ENCODE measurements around the gene EGR1. TPM values are rescaled to one million over a fixed set of nuclear protein-coding genes. Genes with fewer than 3 reads are reported as not detected.

Gene EGR1
- total RNA-seq, 1 donor from 2014 or later = 701 TPM

GRCh38 chr5:138466900-138467710 is 1.8 kb downstream of the EGR1 start:
- DNase-seq (ENCODE audit: low spot score in 2 of 2, unreplicated experiment in 2 of 2) = no peak
- peaks cover 22% of the 10 kb centered on the region for H3K4me1 Mint-ChIP-seq
- peak overlapping the region; percentile 79 for H3K4me3 Mint-ChIP-seq
- H3K27me3 Mint-ChIP-seq (ENCODE audit: low read depth) = peaks cover 26% of the 10 kb centered on the region
- no peak for TF ChIP-seq CTCF (IDR thresholded peaks at IDR 0.05; ENCODE audit: unreplicated experiment)
- H3K27ac Mint-ChIP-seq = peak overlapping the region; percentile 80
- H3K36me3 Mint-ChIP-seq = peaks cover 22% of the 10 kb centered on the region
- H3K9me3 Mint-ChIP-seq = no peaks in the 10 kb centered on the region

GRCh38 chr5:138467711-138468132 is 2.4 kb downstream of the EGR1 start:
- Mint-ChIP-seq H3K27me3 (ENCODE audit: low read depth) (peaks cover 26% of the 10 kb centered on the region), H3K4me3 (peak overlapping the region; percentile 79), H3K36me3 (peaks cover 22% of the 10 kb centered on the region), H3K9me3 (no peaks in the 10 kb centered on the region), H3K4me1 (peaks cover 27% of the 10 kb centered on the region), H3K27ac (peak overlapping the region; percentile 80)
- TF ChIP-seq CTCF (IDR thresholded peaks at IDR 0.05; ENCODE audit: unreplicated experiment) = no peak
- no peak for DNase-seq (ENCODE audit: low spot score in 2 of 2, unreplicated experiment in 2 of 2)

DNA sequence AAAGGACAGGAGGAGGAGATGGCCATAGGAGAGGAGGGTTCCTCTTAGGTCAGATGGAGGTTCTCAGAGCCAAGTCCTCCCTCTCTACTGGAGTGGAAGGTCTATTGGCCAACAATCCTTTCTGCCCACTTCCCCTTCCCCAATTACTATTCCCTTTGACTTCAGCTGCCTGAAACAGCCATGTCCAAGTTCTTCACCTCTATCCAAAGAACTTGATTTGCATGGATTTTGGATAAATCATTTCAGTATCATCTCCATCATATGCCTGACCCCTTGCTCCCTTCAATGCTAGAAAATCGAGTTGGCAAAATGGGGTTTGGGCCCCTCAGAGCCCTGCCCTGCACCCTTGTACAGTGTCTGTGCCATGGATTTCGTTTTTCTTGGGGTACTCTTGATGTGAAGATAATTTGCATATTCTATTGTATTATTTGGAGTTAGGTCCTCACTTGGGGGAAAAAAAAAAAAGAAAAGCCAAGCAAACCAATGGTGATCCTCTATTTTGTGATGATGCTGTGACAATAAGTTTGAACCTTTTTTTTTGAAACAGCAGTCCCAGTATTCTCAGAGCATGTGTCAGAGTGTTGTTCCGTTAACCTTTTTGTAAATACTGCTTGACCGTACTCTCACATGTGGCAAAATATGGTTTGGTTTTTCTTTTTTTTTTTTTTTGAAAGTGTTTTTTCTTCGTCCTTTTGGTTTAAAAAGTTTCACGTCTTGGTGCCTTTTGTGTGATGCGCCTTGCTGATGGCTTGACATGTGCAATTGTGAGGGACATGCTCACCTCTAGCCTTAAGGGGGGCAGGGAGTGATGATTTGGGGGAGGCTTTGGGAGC is 3.1 kb downstream of the EGR1 start:
- peaks cover 26% of the 10 kb centered on the region for H3K27me3 Mint-ChIP-seq (ENCODE audit: low read depth)
- DNase-seq (ENCODE audit: low spot score in 2 of 2, unreplicated experiment in 2 of 2) = no peak
- TF ChIP-seq CTCF (IDR thresholded peaks at IDR 0.05; ENCODE audit: unreplicated experiment) = no peak
- peaks cover 22% of the 10 kb centered on the region for H3K36me3 Mint-ChIP-seq
- peak overlapping the region; percentile 80 for H3K27ac Mint-ChIP-seq
- peaks cover 27% of the 10 kb centered on the region for H3K4me1 Mint-ChIP-seq
- peak overlapping the region; percentile 79 for H3K4me3 Mint-ChIP-seq
- H3K9me3 Mint-ChIP-seq = no peaks in the 10 kb centered on the region

GRCh38 chr5:138468966-138469539 is 3.8 kb downstream of the EGR1 start:
- peaks cover 22% of the 10 kb centered on the region for H3K36me3 Mint-ChIP-seq
- no peak for DNase-seq (ENCODE audit: low spot score in 2 of 2, unreplicated experiment in 2 of 2)
- peak overlapping the region; percentile 80 for H3K27ac Mint-ChIP-seq
- peaks cover 26% of the 10 kb centered on the region for H3K27me3 Mint-ChIP-seq (ENCODE audit: low read depth)
- peaks cover 24% of the 10 kb centered on the region for H3K4me1 Mint-ChIP-seq
- peak overlapping the region; percentile 79 for H3K4me3 Mint-ChIP-seq
- TF ChIP-seq CTCF (IDR thresholded peaks at IDR 0.05; ENCODE audit: unreplicated experiment) = no peak
- no peaks in the 10 kb centered on the region for H3K9me3 Mint-ChIP-seq

DNA sequence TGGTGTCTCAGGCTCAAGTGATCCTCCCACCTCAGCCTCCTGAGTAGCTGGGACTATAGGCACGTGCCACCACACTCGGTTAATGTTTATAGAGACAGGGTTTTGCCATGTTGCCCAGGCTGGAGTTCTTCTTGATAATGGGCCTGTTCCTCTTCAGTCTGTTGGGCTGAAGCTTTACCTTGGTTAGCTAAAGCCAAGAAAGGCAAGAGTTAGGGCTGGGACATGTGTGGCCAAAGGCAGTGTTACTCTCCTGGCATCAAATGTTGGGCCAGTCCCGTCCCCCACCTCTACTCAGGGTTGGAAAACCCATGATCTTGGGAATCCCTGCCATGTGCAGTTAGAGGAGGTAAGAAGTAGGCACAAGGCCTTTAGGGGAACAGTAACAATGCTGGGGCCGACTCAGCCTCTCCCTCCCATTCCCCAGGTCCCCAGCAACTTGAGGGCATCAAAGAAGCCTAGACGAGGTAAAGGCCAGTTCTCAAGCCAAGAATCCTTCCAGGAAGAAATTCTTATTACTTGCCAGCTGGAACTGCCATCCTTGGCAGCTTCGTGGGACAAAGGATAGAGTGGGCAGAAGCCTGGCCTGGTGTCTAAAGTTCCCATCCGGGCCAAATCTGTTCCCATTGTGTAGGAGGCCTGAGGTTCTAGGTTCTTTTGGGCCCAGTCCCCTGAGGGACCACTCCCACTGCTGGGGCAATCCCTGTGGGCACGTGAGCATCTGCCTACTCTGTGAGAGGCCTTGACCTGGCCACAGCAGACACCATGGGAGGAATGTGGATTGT is 4.5 kb downstream of the EGR1 start:
- Mint-ChIP-seq H3K27me3 (ENCODE audit: low read depth) (peaks cover 26% of the 10 kb centered on the region), H3K4me1 (peaks cover 24% of the 10 kb centered on the region), H3K27ac (no peak overlapping the region), H3K36me3 (peaks cover 22% of the 10 kb centered on the region), H3K9me3 (no peaks in the 10 kb centered on the region), H3K4me3 (peak overlapping the region; percentile 39)
- no peak for TF ChIP-seq CTCF (IDR thresholded peaks at IDR 0.05; ENCODE audit: unreplicated experiment)
- DNase-seq (ENCODE audit: low spot score in 2 of 2, unreplicated experiment in 2 of 2) = peak; percentile 41 to 66
